Fibroblast of lung (primary cell): ENCODE measurements around the gene MPHOSPH6. TPM values are rescaled to one million over a fixed set of nuclear protein-coding genes. Genes with fewer than 3 reads are reported as not detected.
A peak's percentile ranks its signal among the peaks of the same experiment; 100 is the strongest.
"Not testable (repeated sequence)": the region's sequence is repeated elsewhere in the genome, so short reads cannot be mapped to it uniquely, and the experiment has no call there.

Experiments used
- DNase-seq, 2 donors: peaks; one replicate each; pipeline versions ENCODE4 v3.0.0 to v3.0.0-alpha.2; 2010; ENCODE audit warnings: low read depth in 2 of 2
- H2AFZ ChIP-seq: 2 replicates; pipeline ENCODE4 v1.5.1; 2012; ENCODE audit warnings: low read length, control low read depth, inconsistent platforms
- H3K27ac ChIP-seq: 2 replicates; pipeline ENCODE4 v1.5.1; 2011; ENCODE audit warnings: low read length, control low read depth; ENCODE audit not compliant: insufficient read depth
- H3K27me3 ChIP-seq: 2 replicates; pipeline ENCODE4 v1.5.1; 2011; ENCODE audit warnings: mild to moderate bottlenecking, low read length; ENCODE audit not compliant: control insufficient read depth, insufficient read depth
- H3K36me3 ChIP-seq: 2 replicates; pipeline ENCODE4 v1.5.1; 2011; ENCODE audit warnings: low read length; ENCODE audit not compliant: control insufficient read depth, insufficient read depth
- H3K4me1 ChIP-seq: 2 replicates; pipeline ENCODE4 v1.5.1; 2011; ENCODE audit warnings: low read length; ENCODE audit not compliant: control insufficient read depth, insufficient read depth; ENCODE audit errors: extremely low read depth
- H3K4me2 ChIP-seq: 2 replicates; pipeline ENCODE4 v1.5.1; 2011; ENCODE audit warnings: low read length, control low read depth; ENCODE audit not compliant: insufficient read depth; ENCODE audit errors: extremely low read depth
- H3K4me3 ChIP-seq, 4 experiments: fragments of 200-600 bp in 1 of 4; sonication (generic) in 1 of 4; replicated peaks in 1 of 4; 2 replicates each; pipeline ENCODE4 v1.5.1; 2011 to 2016; ENCODE audit warnings: low read length in 4 of 4, low read depth in 3 of 4, mild to moderate bottlenecking in 3 of 4, control low read depth in 2 of 4, inconsistent platforms in 1 of 4, mixed read lengths in 1 of 4; ENCODE audit not compliant: insufficient read depth in 1 of 4; ENCODE audit errors: control extremely low read depth in 1 of 4
- H3K79me2 ChIP-seq: 2 replicates; pipeline ENCODE4 v1.5.1; 2012; ENCODE audit warnings: mild to moderate bottlenecking, low read length, inconsistent platforms; ENCODE audit not compliant: control insufficient read depth, insufficient read depth
- H3K9ac ChIP-seq: 2 replicates; pipeline ENCODE4 v1.5.1; 2011; ENCODE audit warnings: mild to moderate bottlenecking, low read length, control low read depth; ENCODE audit not compliant: insufficient read depth
- H3K9me3 ChIP-seq: 2 replicates; pipeline ENCODE4 v1.5.1; 2012; ENCODE audit warnings: low read depth, low read length; ENCODE audit not compliant: control insufficient read depth, insufficient read depth
- H4K20me1 ChIP-seq: 2 replicates; pipeline ENCODE4 v1.5.1; 2011; ENCODE audit warnings: low read length; ENCODE audit not compliant: control insufficient read depth, insufficient read depth; ENCODE audit errors: extremely low read depth
- CTCF ChIP-seq, 2 donors: IDR thresholded peaks in 1 of 2; conservative IDR thresholded peaks in 1 of 2; 1 replicate in 1 of 2; 2 replicates in 1 of 2; pipeline ENCODE4 v1.5.1; 2011 to 2012; ENCODE audit warnings: low read length in 2 of 2, control low read depth in 1 of 2, inconsistent platforms in 1 of 2, low read depth in 1 of 2, mild to moderate bottlenecking in 1 of 2
- EZH2 ChIP-seq: IDR thresholded peaks from 2 replicates; pipeline ENCODE4 v1.5.1; 2012; ENCODE audit warnings: low read length, control low read depth, mild to moderate bottlenecking; ENCODE audit errors: missing control alignments
- polyA minus RNA-seq: library from RNA; depleted of rRNA, polyadenylated mRNA; stranded (reverse); fragments of >200 nt; gene quantifications from 2 replicates; pipeline ENCODE4 v1.2.3, GENCODE V29; 2011; ENCODE audit warnings: low replicate concordance
- polyA plus RNA-seq, 2 donors: library from polyadenylated mRNA; depleted of rRNA in 1 of 2; stranded (reverse) in 1 of 2; unstranded in 1 of 2; fragments of >200 nt; gene quantifications; 2 replicates each; pipeline ENCODE4 v1.2.1, GENCODE V29; 2011 to 2012; ENCODE audit warnings: missing spikeins in 1 of 2
- total RNA-seq: library from RNA; depleted of rRNA; stranded (reverse); fragments of >200 nt; gene quantifications from 2 replicates; pipeline ENCODE4 v1.2.1, GENCODE V29; 2014

Gene MPHOSPH6
- 19.5 and 30.4 TPM in 2 replicates for total RNA-seq
- 36.5 and 57.4 TPM in 2 replicates for polyA plus RNA-seq
- 33.4 and 47.6 TPM in 2 replicates for polyA plus RNA-seq (2012)
- 0.78 TPM in 1 of 2 replicates, not detected in the other for polyA minus RNA-seq

- peaks cover 2% of the 10 kb centered on the region for H3K36me3 ChIP-seq
- DNase-seq: peak; percentile 90 to 91
- peak within 1 kb of the TSS; percentile 97 for H3K9ac ChIP-seq
- H3K4me1 ChIP-seq: no peaks in the 10 kb centered on the region
- peak within 1 kb of the TSS; percentile 73 to 93 (median 88) for H3K4me3 ChIP-seq
- peak within 1 kb of the TSS; percentile 96 for H2AFZ ChIP-seq
- TF ChIP-seq CTCF (conservative IDR thresholded peaks at IDR 0.05 in 1 of 2, IDR thresholded peaks at IDR 0.05 in 1 of 2; ENCODE audit: low read depth in 1 of 2, low read length in 2 of 2) (no peak), EZH2 (no peak)
- H3K27ac ChIP-seq: peak within 1 kb of the TSS; percentile 93
- peak within 1 kb of the TSS; percentile 99 for H3K4me2 ChIP-seq
- H4K20me1 ChIP-seq: no peaks in the 10 kb centered on the region
- H3K27me3 ChIP-seq: no peaks in the 10 kb centered on the region
- H3K79me2 ChIP-seq: peaks cover 42% of the 10 kb centered on the region
- H3K9me3 ChIP-seq: no peaks in the 10 kb centered on the region
Measured at GRCh38 chr16:82169861-82170845, at the start of gene MPHOSPH6. Gene MPHOSPH6, minus strand, starts transcription at chr16:82170224. Its CDS starts 49 bp downstream, at chr16:82170175.

- Histone ChIP-seq H3K4me1 (no peaks in the 10 kb centered on the region), H3K4me2 (no peak overlapping the region), H3K9me3 (no peaks in the 10 kb centered on the region), H3K36me3 (no peaks in the 10 kb centered on the region), H4K20me1 (no peaks in the 10 kb centered on the region), H3K4me3 (no peak overlapping the region), H3K27me3 (no peaks in the 10 kb centered on the region), H3K9ac (no peak overlapping the region), H3K79me2 (no peaks in the 10 kb centered on the region), H2AFZ (no peak overlapping the region), H3K27ac (no peak overlapping the region)
- no peak for DNase-seq
- TF ChIP-seq CTCF (conservative IDR thresholded peaks at IDR 0.05 in 1 of 2, IDR thresholded peaks at IDR 0.05 in 1 of 2; ENCODE audit: low read depth in 1 of 2, low read length in 2 of 2) (no peak), EZH2 (no peak)
Measured at GRCh38 chr16:82219298-82219697, 49.3 kb upstream of the MPHOSPH6 start.

- H4K20me1 ChIP-seq, H3K9ac ChIP-seq, H3K36me3 ChIP-seq, H3K4me1 ChIP-seq, H3K9me3 ChIP-seq, H3K79me2 ChIP-seq, H3K4me3 ChIP-seq, DNase-seq, H3K4me2 ChIP-seq, H3K27me3 ChIP-seq, H3K27ac ChIP-seq, H2AFZ ChIP-seq: not testable (repeated sequence)
Measured at GRCh38 chr16:82209314-82209713, 39.3 kb upstream of the MPHOSPH6 start.
